ENCODE results near the gene CFAP221. TPM values are rescaled to one million over a fixed set of nuclear protein-coding genes. Genes with fewer than 3 reads are reported as not detected.

The CFAP221 gene
- total and polyA plus RNA-seq, 2 experiments from 2014 or later = 0.42 to 0.65 TPM

GRCh38 chr2:119548516-119549120, 4.4 kb downstream of the CFAP221 start:
- Histone ChIP-seq H3K27ac (ENCODE audit: low read depth) (no peak overlapping the region), H2AFZ (no peak overlapping the region), H3K27me3 (ENCODE audit: insufficient read depth) (peaks cover 12% of the 10 kb centered on the region), H3F3A (replicated peaks; ENCODE audit: low read depth) (0 out of 2 replicates have a peak, but pooled peaks cover 3% of the 10 kb centered on the region), H3K4me3 (no peak overlapping the region), H3K4me2 (no peak overlapping the region), H3K79me2 (replicated peaks; ENCODE audit: insufficient read depth) (no peaks in the 10 kb centered on the region), H3K9me2 (ENCODE audit: insufficient read depth) (peaks cover 5% of the 10 kb centered on the region), H3K36me3 (ENCODE audit: insufficient read depth) (no peaks in the 10 kb centered on the region), H3K4me1 (ENCODE audit: insufficient read depth) (peaks cover 11% of the 10 kb centered on the region), H4K20me1 (replicated peaks; ENCODE audit: insufficient read depth) (no peaks in the 10 kb centered on the region)
- Mint-ChIP-seq H3K4me1 (peaks cover 10% of the 10 kb centered on the region), H3K9me3 (no peaks in the 10 kb centered on the region), H3K4me3 (no peak overlapping the region), H3K27me3 (ENCODE audit: insufficient read depth, low read depth, poor library complexity) (peaks cover 7% of the 10 kb centered on the region), H3K27ac (no peak overlapping the region), H3K36me3 (ENCODE audit: low read depth) (no peaks in the 10 kb centered on the region)
- no peak for TF ChIP-seq REST (IDR thresholded peaks at IDR 0.05; ENCODE audit: unreplicated experiment)
- ATAC-seq = no peak
- DNase-seq (ENCODE audit: low spot score) = no peak

GRCh38 chr2:119549241-119549640, 5.0 kb downstream of the CFAP221 start:
- no peak overlapping the region for H3K4me3 Mint-ChIP-seq
- peaks cover 11% of the 10 kb centered on the region for H3K4me1 ChIP-seq (ENCODE audit: insufficient read depth)
- H4K20me1 ChIP-seq (replicated peaks; ENCODE audit: insufficient read depth) = no peaks in the 10 kb centered on the region
- no peak for DNase-seq (ENCODE audit: low spot score)
- peaks cover 12% of the 10 kb centered on the region for H3K27me3 ChIP-seq (ENCODE audit: insufficient read depth)
- no peak overlapping the region for H2AFZ ChIP-seq
- no peak overlapping the region for H3K27ac Mint-ChIP-seq
- peaks cover 7% of the 10 kb centered on the region for H3K27me3 Mint-ChIP-seq (ENCODE audit: insufficient read depth, low read depth, poor library complexity)
- peaks cover 8% of the 10 kb centered on the region for H3K4me1 Mint-ChIP-seq
- H3K79me2 ChIP-seq (replicated peaks; ENCODE audit: insufficient read depth) = no peaks in the 10 kb centered on the region
- no peaks in the 10 kb centered on the region for H3K36me3 ChIP-seq (ENCODE audit: insufficient read depth)
- no peak overlapping the region for H3K4me2 ChIP-seq
- no peak for ATAC-seq
- peaks cover 5% of the 10 kb centered on the region for H3K9me2 ChIP-seq (ENCODE audit: insufficient read depth)
- no peaks in the 10 kb centered on the region for H3K9me3 Mint-ChIP-seq
- H3K36me3 Mint-ChIP-seq (ENCODE audit: low read depth) = no peaks in the 10 kb centered on the region
- no peak overlapping the region for H3K4me3 ChIP-seq
- H3F3A ChIP-seq (replicated peaks; ENCODE audit: low read depth) = 0 out of 2 replicates have a peak, but pooled peaks cover 3% of the 10 kb centered on the region
- H3K27ac ChIP-seq (ENCODE audit: low read depth) = no peak overlapping the region
- TF ChIP-seq STAT1 (IDR thresholded peaks at IDR 0.05; ENCODE audit: unreplicated experiment) (no peak), ETS1 (IDR thresholded peaks at IDR 0.05) (no peak), ZNF331 (CRISPR knock-in tag; IDR thresholded peaks at IDR 0.05; ENCODE audit: low read depth) (no peak), ZNF462 (CRISPR knock-in tag; IDR thresholded peaks at IDR 0.05) (no peak), EZH2phosphoT487 (IDR thresholded peaks at IDR 0.05; ENCODE audit: unreplicated experiment) (no peak), NANOG (IDR thresholded peaks at IDR 0.05; ENCODE audit: borderline replicate concordance) (no peak), CREB1 (CRISPR knock-in tag; IDR thresholded peaks at IDR 0.05; ENCODE audit: low read depth) (no peak), ZNF114 (CRISPR knock-in tag; IDR thresholded peaks at IDR 0.05) (no peak)

All from GM23338 (cell line).